GM19035 (cell line): ENCODE data around the gene EPS8L3.
"Not testable (repeated sequence)": the region's sequence is repeated elsewhere in the genome, so short reads cannot be mapped to it uniquely, and the experiment has no call there.

ENCODE experiments used
- ATAC-seq: cut with Tn5 transposase; IDR thresholded peaks from one replicate; pipeline ENCODE4 v1.9.1; 2021; ENCODE audit not compliant: unreplicated experiment

Gene EPS8L3

DNA sequence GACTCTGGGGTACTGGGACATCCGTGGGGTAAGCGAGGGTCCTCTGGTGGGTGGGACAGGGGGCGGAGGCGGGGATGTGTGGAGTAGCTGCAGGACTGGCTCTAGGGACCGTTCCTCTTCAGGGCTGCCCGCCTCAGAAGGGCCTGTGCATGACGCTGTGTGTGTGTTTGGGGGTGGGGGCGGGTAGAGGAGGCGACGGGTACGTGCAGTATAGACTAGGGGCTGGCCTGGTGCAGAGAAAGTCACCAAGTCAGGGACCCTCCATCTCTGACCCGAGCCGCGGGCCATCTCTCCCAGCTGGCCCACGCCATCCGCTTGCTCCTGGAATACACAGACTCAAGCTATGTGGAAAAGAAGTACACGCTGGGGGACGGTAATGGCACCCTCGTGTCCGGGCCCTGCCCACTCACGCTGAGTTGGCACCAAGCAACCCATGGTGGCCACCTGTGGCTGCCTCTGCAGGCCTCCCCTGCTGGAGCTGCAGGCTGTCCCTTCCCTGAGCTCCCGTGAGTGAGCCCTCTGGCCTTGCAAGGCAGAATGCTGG, 51.3 kb downstream of the EPS8L3 start:
- ATAC-seq = no peak

DNA sequence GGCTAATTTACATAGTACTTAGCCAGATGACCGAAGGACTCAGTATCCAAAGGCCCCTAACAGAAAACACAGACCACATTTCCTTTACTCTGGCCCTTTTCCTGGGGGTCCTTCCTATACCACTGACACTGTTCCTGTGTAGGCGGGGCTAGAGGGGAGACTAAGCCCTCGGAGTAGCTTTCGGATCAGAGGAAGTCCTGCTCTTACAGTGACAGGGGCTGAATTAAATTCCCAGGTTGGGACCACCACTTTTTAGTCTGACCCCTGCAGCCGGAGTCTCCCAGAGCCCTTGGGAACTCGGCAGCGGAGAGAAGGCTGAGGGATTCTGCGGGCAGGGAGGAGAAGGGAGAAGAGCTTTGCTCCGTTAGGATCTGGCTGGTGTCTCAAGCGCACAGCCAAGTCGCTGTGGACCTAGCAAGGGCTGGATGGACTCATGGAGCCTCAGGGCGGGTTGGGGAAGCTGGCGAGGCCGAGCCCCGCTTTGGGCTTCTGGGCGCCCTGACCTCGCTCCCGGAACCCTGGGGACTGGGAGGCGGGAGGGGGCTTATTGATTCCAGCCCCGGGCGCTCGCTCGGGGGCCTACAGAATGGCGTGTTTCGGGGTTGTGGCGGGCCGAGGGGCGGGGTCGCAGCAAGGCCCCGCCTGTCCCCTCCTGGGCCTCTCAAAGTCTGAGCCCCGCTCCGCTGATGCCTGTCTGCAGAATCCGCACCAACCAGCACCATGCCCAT, 52.0 kb downstream of the EPS8L3 start, which contains the start of gene GSTM5:
Gene GSTM5, plus strand, starts transcription at position 659 of the 728 bp plus-strand sequence. Its CDS starts 62 bp downstream, at position 721.
- ATAC-seq = not testable (repeated sequence)

DNA sequence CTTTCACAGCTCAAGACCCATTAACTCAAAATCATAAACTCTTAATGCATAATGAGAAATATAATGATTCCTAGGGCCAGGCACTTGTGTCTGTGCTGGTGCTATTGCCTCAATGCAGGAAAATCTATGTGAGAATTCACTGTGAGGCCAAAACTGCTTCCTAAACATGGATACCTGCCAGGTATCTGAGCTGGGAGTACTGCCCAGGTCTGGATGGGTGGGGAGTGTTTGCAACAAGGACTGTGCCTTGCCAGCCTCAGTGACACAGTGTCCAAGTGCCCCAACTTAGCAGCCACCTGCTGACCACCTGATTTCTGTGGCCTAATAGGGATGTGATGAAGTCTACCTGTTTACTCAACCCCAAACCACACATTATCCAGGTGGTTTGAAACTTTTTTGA, 53.9 kb downstream of the EPS8L3 start:
- ATAC-seq = not testable (repeated sequence)

DNA sequence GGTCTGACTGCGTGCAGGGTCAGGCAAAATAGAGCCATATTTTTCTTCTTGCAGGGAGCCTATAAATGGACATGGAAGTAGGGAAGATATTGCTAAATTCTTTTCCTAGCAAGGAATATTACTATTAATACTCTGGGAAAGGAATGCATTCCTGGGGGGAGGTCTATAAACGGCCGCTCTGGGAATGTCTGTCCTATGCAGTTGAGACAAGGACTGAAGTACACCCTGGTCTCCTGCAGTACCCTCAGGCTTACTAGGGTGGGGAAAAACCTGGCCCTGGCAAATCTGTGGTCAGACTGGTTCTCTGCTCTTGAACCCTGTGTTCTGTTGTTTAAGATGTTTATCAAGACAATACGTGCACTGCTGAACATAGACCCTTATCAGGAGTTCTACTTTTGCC, 54.8 kb downstream of the EPS8L3 start:
- not testable (repeated sequence) for ATAC-seq

DNA sequence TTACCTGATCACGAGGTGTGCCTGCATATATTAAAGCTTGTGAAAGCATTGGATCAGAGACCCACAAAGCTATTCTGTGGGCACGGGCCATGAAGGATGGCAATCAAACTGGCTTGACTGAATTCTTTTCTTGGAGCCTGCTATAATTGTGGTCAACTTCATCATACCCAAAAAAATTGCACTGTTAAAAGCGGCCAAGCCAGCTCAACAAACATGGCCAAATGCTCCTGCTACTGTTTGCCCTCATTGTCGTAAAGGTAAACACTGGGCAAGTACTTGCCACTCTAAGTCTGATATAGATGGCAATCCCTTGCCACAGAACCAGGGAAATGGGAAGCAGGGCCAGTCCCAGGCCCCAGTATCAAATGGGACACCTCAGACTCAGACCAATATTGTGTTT, 58.3 kb downstream of the EPS8L3 start:
- ATAC-seq = no peak

DNA sequence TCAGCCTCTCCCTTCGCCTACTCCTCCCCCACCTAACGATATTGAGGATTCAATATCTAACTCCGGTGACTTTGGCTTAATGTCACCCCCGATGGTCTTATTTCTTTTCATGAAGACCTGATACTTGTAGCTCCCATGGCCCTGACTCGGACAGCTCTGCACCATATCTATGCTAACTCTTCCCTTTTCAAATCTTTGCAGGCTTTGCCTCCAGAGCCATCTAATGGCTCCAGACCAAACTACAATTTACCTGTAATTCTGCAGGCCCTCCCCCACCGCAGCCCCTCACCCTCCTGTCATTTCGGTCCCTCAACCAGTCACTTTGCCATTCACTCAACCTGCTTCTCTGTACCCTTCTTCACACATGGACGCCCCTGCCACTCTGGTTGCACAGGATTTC, 59.5 kb downstream of the EPS8L3 start:
- ATAC-seq = no peak

DNA sequence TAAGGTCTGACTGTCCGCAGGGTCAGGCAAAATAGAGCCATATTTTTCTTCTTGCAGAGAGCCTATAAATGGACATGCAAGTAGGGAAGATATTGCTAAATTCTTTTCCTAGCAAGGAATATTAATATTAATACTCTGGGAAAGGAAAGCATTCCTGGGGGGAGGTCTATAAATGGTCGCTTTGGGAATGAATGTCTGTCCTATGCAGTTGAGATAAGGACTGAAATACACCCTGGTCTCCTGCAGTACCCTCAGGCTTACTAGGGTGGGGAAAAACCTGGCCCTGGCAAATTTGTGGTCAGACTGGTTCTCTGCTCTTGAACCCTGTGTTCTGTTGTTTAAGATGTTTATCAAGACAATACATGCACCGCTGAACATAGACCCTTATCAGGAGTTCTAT, 60.8 kb downstream of the EPS8L3 start:
- ATAC-seq = not testable (repeated sequence)
